ENCODE measurements around the gene MX1. TPM values are rescaled to one million over a fixed set of nuclear protein-coding genes. Genes with fewer than 3 reads are reported as not detected.

Gene MX1
- total and polyA plus RNA-seq, 2 of the 13 experiments (the other 11 are each of a cell fraction or from before 2014, with no cell fraction given): 2.6 to 5.8 TPM

- BruUV-seq (replicated peaks): no TSS peak
These were observed 19.4 kb downstream of the MX1 start for GRCh38 chr21:41445465-41445862.

More at GRCh38 chr21:41445465-41445862, 19.4 kb downstream of the MX1 start:
- Histone ChIP-seq H3K4me2 (ENCODE audit: low read depth, low read length) (no peak overlapping the region), H3K36me3 (replicated peaks in 1 of 2; ENCODE audit: control insufficient read depth in 1 of 2, insufficient read depth in 2 of 2, low read length in 2 of 2) (no peaks in the 10 kb centered on the region), H3K27me3 (ENCODE audit: control insufficient read depth in 1 of 2, insufficient read depth in 2 of 2, low read length in 2 of 2) (no peaks in the 10 kb centered on the region), H3K4me1 (ENCODE audit: insufficient read depth, low read length) (no peaks in the 10 kb centered on the region), H3K9ac (ENCODE audit: insufficient read depth, low read depth, low read length) (no peak overlapping the region), H3K79me2 (ENCODE audit: insufficient read depth, low read length) (no peaks in the 10 kb centered on the region), H3K9me3 (ENCODE audit: low read length) (no peaks in the 10 kb centered on the region), H3K4me3 (replicated peaks in 1 of 3; ENCODE audit: insufficient read depth in 1 of 3, low read depth in 2 of 3, low read length in 3 of 3) (no peak overlapping the region), H3K27ac (ENCODE audit: extremely low read length, insufficient read depth, low read length) (no peak overlapping the region), H4K20me1 (ENCODE audit: insufficient read depth, low read length) (no peaks in the 10 kb centered on the region), H2AFZ (ENCODE audit: low read length) (no peak overlapping the region)
- FAIRE-seq: no peak
- intact Hi-C loops (cut with micrococcal nuclease; ENCODE audit: unreplicated experiment): no loop called here
- in situ Hi-C loops (cut with HindIII; ENCODE audit: extremely low pct_ligation_motif_present, low pct_unique_long_range_greater_than_20kb): no loop called here
- no peak for ATAC-seq
- ChIA-PET POLR2A (no interaction called here), CTCF (ENCODE audit: low intra/inter-chr PET ratio, low total read pairs) (no interaction called here)
- TF ChIP-seq ZNF253 (CRISPR knock-in tag; IDR thresholded peaks at IDR 0.05; ENCODE audit: borderline replicate concordance) (no peak), SALL1 (CRISPR knock-in tag; IDR thresholded peaks at IDR 0.05) (no peak), ZBTB7A (CRISPR knock-in tag; IDR thresholded peaks at IDR 0.05) (no peak), HNF1A (IDR thresholded peaks at IDR 0.05; ENCODE audit: low read depth) (no peak), HNF1A (CRISPR knock-in tag; IDR thresholded peaks at IDR 0.05; ENCODE audit: borderline replicate concordance) (no peak), ZNF749 (CRISPR knock-in tag; IDR thresholded peaks at IDR 0.05; ENCODE audit: borderline replicate concordance) (no peak), ZNF430 (CRISPR knock-in tag; IDR thresholded peaks at IDR 0.05) (no peak)
- TF ChIP-seq, protein P1, sequence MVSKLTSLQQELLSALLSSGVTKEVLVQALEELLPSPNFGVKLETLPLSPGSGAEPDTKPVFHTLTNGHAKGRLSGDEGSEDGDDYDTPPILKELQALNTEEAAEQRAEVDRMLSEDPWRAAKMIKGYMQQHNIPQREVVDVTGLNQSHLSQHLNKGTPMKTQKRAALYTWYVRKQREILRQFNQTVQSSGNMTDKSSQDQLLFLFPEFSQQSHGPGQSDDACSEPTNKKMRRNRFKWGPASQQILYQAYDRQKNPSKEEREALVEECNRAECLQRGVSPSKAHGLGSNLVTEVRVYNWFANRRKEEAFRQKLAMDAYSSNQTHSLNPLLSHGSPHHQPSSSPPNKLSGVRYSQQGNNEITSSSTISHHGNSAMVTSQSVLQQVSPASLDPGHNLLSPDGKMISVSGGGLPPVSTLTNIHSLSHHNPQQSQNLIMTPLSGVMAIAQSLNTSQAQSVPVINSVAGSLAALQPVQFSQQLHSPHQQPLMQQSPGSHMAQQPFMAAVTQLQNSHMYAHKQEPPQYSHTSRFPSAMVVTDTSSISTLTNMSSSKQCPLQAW (CRISPR knock-in tag; IDR thresholded peaks at IDR 0.05): no peak
- WGBS (ENCODE audit: low lambda C conversion rate): 94% methylated on average over 7 of the region's 7 CpGs
- DNase-seq (ENCODE audit: low spot score): no peak

Data from HepG2 (cell line).